SK-N-SH (cell line): ENCODE data around the gene ONECUT1. TPM values are rescaled to one million over a fixed set of nuclear protein-coding genes. Genes with fewer than 3 reads are reported as not detected.

Experiments
- CTCF ChIA-PET: fragments of 300-600, 350-600 bp; formaldehyde crosslinking; extraction: SDS; loops from one replicate; lab custom pipeline; 2021; lab: Yijun Ruan, JAX
- POLR2A ChIA-PET: fragments of 350-600 bp; sonication (Branson Sonifier 250); formaldehyde crosslinking; extraction: SDS; loops from one replicate; lab custom pipeline; 2020; ENCODE audit warnings: antibody characterized with exemption, inconsistent platforms; lab: Yijun Ruan, JAX
- DNase-seq: peaks from one replicate; pipeline ENCODE4 v3.0.0; 2012
- H2AFZ ChIP-seq: fragments of 200-600 bp; sonication (generic); 2 replicates; pipeline ENCODE4 v1.8.1; 2016; ENCODE audit warnings: antibody characterized with exemption, mild to moderate bottlenecking, low read depth
- H3F3A ChIP-seq: fragments of 200-600 bp; sonication (generic); replicated peaks from 2 replicates; pipeline ENCODE3; 2016; ENCODE audit warnings: antibody characterized with exemption, mild to moderate bottlenecking; ENCODE audit not compliant: insufficient read depth
- H3K27ac ChIP-seq, 2 experiments: fragments of 200-500 bp in 1 of 2; fragments of 200-600 bp in 1 of 2; sonication (Bioruptor generic) in 1 of 2; sonication (generic), shearing (Covaris generic) in 1 of 2; 2 replicates each; pipeline versions ENCODE4 v1.5.1 to v1.6.1; 2014 to 2016; ENCODE audit warnings: low read depth in 2 of 2, inconsistent platforms in 1 of 2, low read length in 1 of 2, mild to moderate bottlenecking in 1 of 2, mixed read lengths in 1 of 2
- H3K27me3 ChIP-seq: fragments of 200-600 bp; sonication (generic), shearing (Covaris generic); 2 replicates; pipeline ENCODE4 v1.6.1; 2016; ENCODE audit warnings: mixed run types; ENCODE audit not compliant: insufficient read depth
- H3K36me3 ChIP-seq, 2 experiments: fragments of 200-500 bp in 1 of 2; fragments of 200-600 bp in 1 of 2; sonication (Bioruptor generic) in 1 of 2; sonication (generic) in 1 of 2; replicated peaks in 1 of 2; 2 replicates each; pipeline versions ENCODE3 to v1.5.1; 2014 to 2016; ENCODE audit warnings: low read length in 1 of 2, mild to moderate bottlenecking in 1 of 2; ENCODE audit not compliant: insufficient read depth in 2 of 2, control insufficient read depth in 1 of 2
- H3K4me1 ChIP-seq, 2 experiments: fragments of 200-500 bp in 1 of 2; fragments of 200-600 bp in 1 of 2; sonication (Bioruptor generic) in 1 of 2; sonication (generic), shearing (Covaris generic) in 1 of 2; 2 replicates each; pipeline versions ENCODE4 v1.5.1 to v1.6.1; 2014 to 2016; ENCODE audit warnings: low read depth in 1 of 2, low read length in 1 of 2, mixed run types in 1 of 2; ENCODE audit not compliant: insufficient read depth in 2 of 2, control insufficient read depth in 1 of 2
- H3K4me2 ChIP-seq: fragments of 200-600 bp; sonication (generic), shearing (Covaris generic); 2 replicates; pipeline ENCODE4 v1.6.1; 2017; ENCODE audit warnings: mixed run types
- H3K4me3 ChIP-seq, 2 experiments: fragments of 200-500 bp in 1 of 2; fragments of 200-600 bp in 1 of 2; sonication (Bioruptor generic) in 1 of 2; sonication (generic), shearing (Covaris generic) in 1 of 2; 2 replicates each; pipeline versions ENCODE4 v1.5.1 to v1.8.1; 2014 to 2016; ENCODE audit warnings: low read depth in 2 of 2, inconsistent platforms in 1 of 2, low read length in 1 of 2, mild to moderate bottlenecking in 1 of 2, mixed read lengths in 1 of 2, moderate library complexity in 1 of 2
- H3K79me2 ChIP-seq: fragments of 200-600 bp; sonication (generic); 2 replicates; pipeline ENCODE4 v1.8.1; 2017; ENCODE audit warnings: mild to moderate bottlenecking; ENCODE audit not compliant: insufficient read depth
- H3K9ac ChIP-seq: fragments of 200-600 bp; sonication (generic); 2 replicates; pipeline ENCODE4 v1.6.1; 2017; ENCODE audit warnings: mixed run types
- H3K9me2 ChIP-seq: fragments of 200-600 bp; sonication (generic); 2 replicates; pipeline ENCODE4 v1.6.1; 2017; ENCODE audit warnings: mixed run types
- H3K9me3 ChIP-seq: fragments of 200-600 bp; sonication (generic); 2 replicates; pipeline ENCODE4 v1.6.1; 2017; ENCODE audit warnings: mixed run types, mild to moderate bottlenecking, moderate library complexity
- H4K20me1 ChIP-seq: fragments of 200-600 bp; sonication (generic); 2 replicates; pipeline ENCODE4 v1.6.1; 2017; ENCODE audit warnings: mild to moderate bottlenecking, mixed run types; ENCODE audit not compliant: insufficient read depth
- CHD2 ChIP-seq: fragments of 150-350 bp; IDR thresholded peaks from 2 replicates; pipeline ENCODE4 v1.6.1; 2018; ENCODE audit warnings: low read length; ENCODE audit not compliant: partially characterized antibody
- CTCF ChIP-seq: fragments of 200-600 bp; sonication (generic); IDR thresholded peaks from 2 replicates; pipeline ENCODE4 v1.6.1; 2017; ENCODE audit warnings: antibody characterized with exemption, mild to moderate bottlenecking, moderate library complexity
- EZH2phosphoT487 ChIP-seq: fragments of 200-600 bp; sonication (generic); IDR thresholded peaks from 2 replicates; pipeline ENCODE4 v1.6.1; 2017; ENCODE audit warnings: low read depth, mixed run types, mild to moderate bottlenecking, antibody characterized with exemption, moderate library complexity, borderline replicate concordance
- FOSL2 ChIP-seq: IDR thresholded peaks from 2 replicates; pipeline ENCODE4 v1.4.0; 2012; ENCODE audit warnings: low read depth, mild to moderate bottlenecking, moderate library complexity, borderline replicate concordance
- FOXM1 ChIP-seq: IDR thresholded peaks from 2 replicates; pipeline ENCODE4 v1.4.0; 2012; ENCODE audit warnings: low read depth, mild to moderate bottlenecking
- GABPA ChIP-seq: IDR thresholded peaks from 2 replicates; pipeline ENCODE4 v1.4.0; 2012; ENCODE audit warnings: low read depth, mild to moderate bottlenecking
- MEF2A ChIP-seq: IDR thresholded peaks from 2 replicates; pipeline ENCODE4 v1.4.0; 2012; ENCODE audit warnings: low read depth, borderline replicate concordance
- NFIC ChIP-seq: IDR thresholded peaks from 2 replicates; pipeline ENCODE4 v1.4.0; 2012; ENCODE audit warnings: borderline replicate concordance
- RCOR1 ChIP-seq: fragments of 150-350 bp; IDR thresholded peaks from 2 replicates; pipeline ENCODE4 v1.6.1; 2017; ENCODE audit warnings: antibody characterized with exemption, low read length
- REST ChIP-seq: IDR thresholded peaks from 2 replicates; pipeline ENCODE4 v1.6.1; 2012; ENCODE audit warnings: mild to moderate bottlenecking, low read depth, low read length, moderate library complexity
- RFX5 ChIP-seq: IDR thresholded peaks from 2 replicates; pipeline ENCODE4 v1.6.1; 2012; ENCODE audit warnings: mild to moderate bottlenecking, improper control_type of control experiment, low read length
- RXRA ChIP-seq: IDR thresholded peaks from 2 replicates; pipeline ENCODE4 v1.4.0; 2012; ENCODE audit warnings: low read depth, mild to moderate bottlenecking, borderline replicate concordance
- SMC3 ChIP-seq: IDR thresholded peaks from 2 replicates; pipeline ENCODE4 v1.6.1; 2012; ENCODE audit warnings: low read depth, low read length, improper control_type of control experiment
- TAF1 ChIP-seq: IDR thresholded peaks from 2 replicates; pipeline ENCODE4 v1.6.1; 2012; ENCODE audit warnings: low read depth, mild to moderate bottlenecking, low read length, moderate library complexity, borderline replicate concordance
- TCF12 ChIP-seq: IDR thresholded peaks from 2 replicates; pipeline ENCODE4 v1.4.0; 2012
- TEAD4 ChIP-seq: IDR thresholded peaks from 2 replicates; pipeline ENCODE4 v1.4.0; 2012; ENCODE audit warnings: mild to moderate bottlenecking, borderline replicate concordance; ENCODE audit not compliant: insufficient read depth
- USF1 ChIP-seq: IDR thresholded peaks from 2 replicates; pipeline ENCODE4 v1.4.0; 2012; ENCODE audit warnings: low read depth, borderline replicate concordance
- USF2 ChIP-seq: fragments of 150-350 bp; IDR thresholded peaks from 2 replicates; pipeline ENCODE4 v1.6.1; 2017; ENCODE audit warnings: antibody characterized with exemption, low read length, low read depth, borderline replicate concordance
- YY1 ChIP-seq: IDR thresholded peaks from 2 replicates; pipeline ENCODE4 v1.4.0; 2012; ENCODE audit warnings: low read depth, mild to moderate bottlenecking
- WGBS: methylation state at CpG from one replicate; pipeline ENCODE4 v1.1.6; 2017; ENCODE audit warnings: low lambda C conversion rate; 5-methylcytosine and 5-hydroxymethylcytosine counted together
- polyA plus RNA-seq, 3 experiments: library from polyadenylated mRNA; depleted of rRNA; stranded (reverse); fragments of >200 nt; gene quantifications; 2 replicates each; pipeline ENCODE4 v1.2.3, GENCODE V29; 2012

Gene ONECUT1
- polyA plus RNA-seq, 1 of the 3 experiments (the other 2 are of a cell fraction): not detected

- Histone ChIP-seq H3K9me3 (no peaks in the 10 kb centered on the region), H3F3A (peaks cover 4% of the 10 kb centered on the region), H3K4me3 (no peak overlapping the region), H3K4me1 (peaks cover 0 to 10% of the 10 kb centered on the region in 2 experiments; a peak in 1 of 4 replicates), H3K27me3 (peaks cover 94% of the 10 kb centered on the region), H2AFZ (no peak overlapping the region)
- ChIA-PET CTCF (interaction anchor here (0.6 to 1.5 kb wide), 3 partner anchors 23 to 407 kb away, joined by 3 to 4 read pairs (median 4); no protein-coding TSS in a partner anchor), POLR2A (no interaction called here)
- WGBS: 18% methylated on average over 38 of the region's 58 CpGs
- TF ChIP-seq YY1: no peak
- TF ChIP-seq, all 33 proteins: peak for 0
- H3K79me2 ChIP-seq: no peaks in the 10 kb centered on the region
- no peak for DNase-seq
- no peak overlapping the region for H3K4me2 ChIP-seq
- H3K36me3 ChIP-seq: no peaks in the 10 kb centered on the region
- no peak overlapping the region for H3K9ac ChIP-seq
- H4K20me1 ChIP-seq: no peaks in the 10 kb centered on the region
- no peak overlapping the region for H3K27ac ChIP-seq
- H3K9me2 ChIP-seq: no peaks in the 10 kb centered on the region
Measured at GRCh38 chr15:52788099-52788986, 1.8 kb downstream of the ONECUT1 start.

GRCh38 chr15:52787549-52788098 is 2.5 kb downstream of the ONECUT1 start:
- Histone ChIP-seq H3K27me3 (peaks cover 94% of the 10 kb centered on the region), H3F3A (peaks cover 2% of the 10 kb centered on the region), H3K9ac (no peak overlapping the region), H2AFZ (no peak overlapping the region), H3K9me2 (no peaks in the 10 kb centered on the region), H3K9me3 (no peaks in the 10 kb centered on the region), H3K4me2 (no peak overlapping the region), H3K27ac (no peak overlapping the region), H4K20me1 (no peaks in the 10 kb centered on the region), H3K4me1 (peaks cover 0 to 10% of the 10 kb centered on the region in 2 experiments; a peak in 1 of 4 replicates), H3K79me2 (no peaks in the 10 kb centered on the region), H3K36me3 (no peaks in the 10 kb centered on the region), H3K4me3 (no peak overlapping the region)
- ChIA-PET POLR2A (no interaction called here), CTCF (interaction anchor here (1.5 kb wide), 2 partner anchors 22 to 408 kb away, joined by 4 read pairs; no protein-coding TSS in a partner anchor)
- DNase-seq: no peak
- WGBS: 27% methylated on average over 25 of the region's 27 CpGs
- no peak for TF ChIP-seq EZH2phosphoT487
- no peak for TF ChIP-seq FOSL2
- no peak for TF ChIP-seq TEAD4
- no peak for TF ChIP-seq CHD2
- no peak for TF ChIP-seq SMC3
- no peak for TF ChIP-seq USF1
- no peak for TF ChIP-seq RXRA
- no peak for TF ChIP-seq YY1
- no peak for TF ChIP-seq RFX5
- no peak for TF ChIP-seq NFIC
- no peak for TF ChIP-seq MEF2A
- no peak for TF ChIP-seq GABPA
- TF ChIP-seq USF2: no peak
- TF ChIP-seq REST: no peak
- TF ChIP-seq RCOR1: no peak
- no peak for TF ChIP-seq TAF1
- no peak for TF ChIP-seq FOXM1
- TF ChIP-seq TCF12: no peak
- no peak for TF ChIP-seq CTCF
